Activated B cell treated with CpG ODN at 0.5 μM for 24 hours (primary cell): Measurements from ENCODE around the gene WDR76. TPM values are rescaled to one million over a fixed set of nuclear protein-coding genes. Genes with fewer than 3 reads are reported as not detected.

Experiments
- ATAC-seq: fragments of 200-7000 bp; cut with Tn5 transposase; one replicate; pipeline ENCODE4 v1.10.0; 2021; ENCODE audit warnings: low read depth, mild to moderate bottlenecking, moderate library complexity
- CTCF ChIA-PET: fragments of 350-600 bp; sonication (Branson Sonifier 250); formaldehyde crosslinking; loops from one replicate; lab custom pipeline; 2021; ENCODE audit warnings: antibody characterized with exemption; lab: Charles Lee
- POLR2A ChIA-PET: fragments of 350-600 bp; sonication (Branson Sonifier 250); formaldehyde crosslinking; loops from one replicate; lab custom pipeline; 2021; ENCODE audit warnings: antibody characterized with exemption; lab: Charles Lee
- DNase-seq: peaks from one replicate; pipeline ENCODE4 v3.0.0; 2022
- H3K27ac Mint-ChIP-seq: one replicate; pipeline ENCODE4 v1.8.0; 2020; ENCODE audit warnings: mixed read lengths
- H3K27me3 Mint-ChIP-seq: one replicate; pipeline ENCODE4 v1.8.0; 2021; ENCODE audit warnings: mixed read lengths
- H3K36me3 Mint-ChIP-seq: one replicate; pipeline ENCODE4 v1.8.0; 2021; ENCODE audit warnings: low read depth, mixed read lengths
- H3K4me1 Mint-ChIP-seq: one replicate; pipeline ENCODE4 v1.8.0; 2021; ENCODE audit warnings: mixed read lengths
- H3K4me3 Mint-ChIP-seq: one replicate; pipeline ENCODE4 v1.8.0; 2020; ENCODE audit warnings: mild to moderate bottlenecking, mixed read lengths
- H3K9me3 Mint-ChIP-seq: one replicate; pipeline ENCODE4 v1.8.0; 2020; ENCODE audit warnings: mixed read lengths
- CTCF ChIP-seq: fragments of 200-600 bp; IDR thresholded peaks from one replicate; pipeline ENCODE4 v1.8.0; 2022; ENCODE audit warnings: antibody characterized with exemption, mild to moderate bottlenecking
- intact Hi-C: fragments of 100-400 bp; cut with micrococcal nuclease; formaldehyde crosslinking; loops from one replicate; pipeline ENCODE4 v1.15.1; 2024
- total RNA-seq: library from RNA; stranded (reverse); gene quantifications from 2 replicates; pipeline ENCODE4 v1.2.3, GENCODE V29; 2022

Gene WDR76
- total RNA-seq, 1 donor from 2014 or later: 15.1 TPM

GRCh38 chr15:43876872-43877271 is 50.1 kb downstream of the WDR76 start:
- ChIA-PET POLR2A (no interaction called here), CTCF (no interaction called here)

GRCh38 chr15:43877371-43877770 is 50.6 kb downstream of the WDR76 start:
- POLR2A ChIA-PET: no interaction called here
- no peaks in the 10 kb centered on the region for H3K36me3 Mint-ChIP-seq
- CTCF ChIA-PET: no interaction called here
- DNase-seq (no peak), ATAC-seq (no peak)
- intact Hi-C loops: no loop called here
- no peaks in the 10 kb centered on the region for H3K9me3 Mint-ChIP-seq
- H3K4me3 Mint-ChIP-seq: no peak overlapping the region
- TF ChIP-seq CTCF: no peak
- no peak overlapping the region for H3K27ac Mint-ChIP-seq
- H3K4me1 Mint-ChIP-seq: peaks cover 3% of the 10 kb centered on the region
- H3K27me3 Mint-ChIP-seq: no peaks in the 10 kb centered on the region

More at GRCh38 chr15:43876872-43877271, 50.1 kb downstream of the WDR76 start:
- TF ChIP-seq CTCF: no peak
- ATAC-seq (no peak), DNase-seq (no peak)
- no peak overlapping the region for H3K4me3 Mint-ChIP-seq
- no peaks in the 10 kb centered on the region for H3K27me3 Mint-ChIP-seq
- H3K4me1 Mint-ChIP-seq: peaks cover 3% of the 10 kb centered on the region
- intact Hi-C loops: no loop called here
- H3K9me3 Mint-ChIP-seq: no peaks in the 10 kb centered on the region
- H3K27ac Mint-ChIP-seq: no peak overlapping the region
- no peaks in the 10 kb centered on the region for H3K36me3 Mint-ChIP-seq

- DNase-seq (no peak), ATAC-seq (no peak)
- Mint-ChIP-seq H3K4me1 (peaks cover 3% of the 10 kb centered on the region), H3K4me3 (no peak overlapping the region), H3K9me3 (no peaks in the 10 kb centered on the region), H3K36me3 (no peaks in the 10 kb centered on the region), H3K27ac (no peak overlapping the region), H3K27me3 (no peaks in the 10 kb centered on the region)
- intact Hi-C loops: no loop called here
- no peak for TF ChIP-seq CTCF
- POLR2A ChIA-PET: no interaction called here
- CTCF ChIA-PET: no interaction called here
These were observed 51.6 kb downstream of the WDR76 start for GRCh38 chr15:43878446-43878845.

- H3K27me3 Mint-ChIP-seq: no peaks in the 10 kb centered on the region
- CTCF ChIA-PET: no interaction called here
- DNase-seq: no peak
- H3K4me1 Mint-ChIP-seq: peaks cover 3% of the 10 kb centered on the region
- no peaks in the 10 kb centered on the region for H3K9me3 Mint-ChIP-seq
- no peak for ATAC-seq
- no peak overlapping the region for H3K27ac Mint-ChIP-seq
- H3K36me3 Mint-ChIP-seq: no peaks in the 10 kb centered on the region
- intact Hi-C loops: no loop called here
- no peak for TF ChIP-seq CTCF
- POLR2A ChIA-PET: interaction anchor here (0.6 kb wide), 1 partner anchor 660 kb away, joined by 4 read pairs; no protein-coding TSS in a partner anchor
- no peak overlapping the region for H3K4me3 Mint-ChIP-seq
These were observed 52.9 kb downstream of the WDR76 start for GRCh38 chr15:43879386-43880355.

- Mint-ChIP-seq H3K4me1 (peaks cover 3% of the 10 kb centered on the region), H3K4me3 (no peak overlapping the region), H3K27me3 (no peaks in the 10 kb centered on the region), H3K27ac (no peak overlapping the region), H3K9me3 (no peaks in the 10 kb centered on the region), H3K36me3 (no peaks in the 10 kb centered on the region)
- POLR2A ChIA-PET: no interaction called here
- ATAC-seq (no peak), DNase-seq (no peak)
- CTCF ChIA-PET: interaction anchor here (1.4 kb wide), 1 partner anchor 14 kb away, joined by 4 read pairs; no protein-coding TSS in a partner anchor
- no peak for TF ChIP-seq CTCF
- intact Hi-C loops: no loop called here
These were observed 53.8 kb downstream of the WDR76 start for GRCh38 chr15:43880406-43881194.
